GM18520 (cell line): ENCODE measurements around the gene ERCC4.
"Not testable (repeated sequence)": the region's sequence is repeated elsewhere in the genome, so short reads cannot be mapped to it uniquely, and the experiment has no call there.

Experiments
- ATAC-seq: cut with Tn5 transposase; IDR thresholded peaks from one replicate; pipeline ENCODE4 v1.9.1; 2021; ENCODE audit not compliant: unreplicated experiment

ERCC4 gene

DNA sequence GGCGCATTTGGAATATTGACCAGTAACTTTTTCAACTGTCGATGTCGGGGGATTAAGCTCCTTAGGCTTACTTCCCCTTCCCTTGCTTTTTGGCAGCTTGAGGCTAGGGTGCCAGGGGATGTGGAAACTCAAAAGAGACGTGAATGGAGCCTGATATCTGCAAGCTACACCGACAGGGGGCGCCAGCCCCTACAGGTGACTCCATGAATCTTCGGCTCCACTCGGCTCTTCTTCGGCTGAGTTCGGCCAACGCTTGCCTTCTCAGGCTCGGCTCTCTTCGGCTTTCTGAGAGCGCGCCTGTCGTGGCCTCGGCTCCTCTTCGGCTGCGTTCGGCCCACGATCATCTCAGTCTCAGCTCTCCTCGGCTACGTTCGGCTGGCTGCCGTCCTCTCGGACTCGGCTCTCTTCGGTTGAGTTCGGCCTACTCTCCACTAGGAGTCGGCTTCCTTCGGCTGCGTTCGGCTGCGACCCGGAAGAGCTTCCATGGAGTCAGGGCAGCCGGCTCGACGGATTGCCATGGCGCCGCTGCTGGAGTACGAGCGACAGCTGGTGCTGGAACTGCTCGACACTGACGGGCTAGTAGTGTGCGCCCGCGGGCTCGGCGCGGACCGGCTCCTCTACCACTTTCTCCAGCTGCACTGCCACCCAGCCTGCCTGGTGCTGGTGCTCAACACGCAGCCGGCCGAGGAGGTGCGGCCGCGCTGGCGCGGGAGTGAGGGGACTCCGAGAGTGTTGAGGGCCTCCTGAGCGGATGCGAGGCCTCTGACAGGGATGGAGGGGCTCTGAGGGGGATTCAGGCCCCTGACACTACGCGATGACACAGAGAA lies at the start of gene ERCC4:
Gene ERCC4, plus strand, starts transcription at position 472 of the 827 bp plus-strand sequence. Its CDS starts 12 bp downstream, at position 484.
- ATAC-seq = peak; percentile 98

DNA sequence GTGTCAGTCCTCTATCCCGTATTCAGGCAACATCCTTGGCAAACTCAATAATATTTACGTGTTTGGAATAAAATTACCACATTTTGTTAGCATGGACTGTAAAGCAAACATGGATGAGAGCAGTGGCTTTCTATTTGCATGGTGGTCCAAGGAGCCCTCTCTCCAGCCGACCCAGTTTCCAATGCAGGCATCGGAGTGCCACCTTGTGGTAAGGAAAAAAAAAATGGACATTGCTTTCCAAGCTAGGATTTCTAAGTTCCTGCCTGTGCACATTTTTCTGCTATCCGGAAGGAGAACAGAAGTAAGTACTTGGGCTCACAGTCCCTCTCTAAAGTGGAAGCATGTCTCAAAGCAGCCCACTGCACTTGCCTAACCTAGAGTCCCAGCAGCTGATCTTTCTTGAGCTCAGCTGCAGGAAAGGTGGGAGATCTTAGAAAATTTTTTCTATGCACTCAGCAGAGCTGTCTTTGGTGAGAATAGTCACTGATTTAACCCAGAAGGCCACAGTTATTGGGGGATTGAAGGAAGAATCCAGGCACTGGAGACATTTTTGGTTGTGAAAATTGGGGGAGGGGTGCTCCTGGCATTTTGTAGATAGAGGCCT lies 46.0 kb upstream of the ERCC4 start:
- no peak for ATAC-seq

DNA sequence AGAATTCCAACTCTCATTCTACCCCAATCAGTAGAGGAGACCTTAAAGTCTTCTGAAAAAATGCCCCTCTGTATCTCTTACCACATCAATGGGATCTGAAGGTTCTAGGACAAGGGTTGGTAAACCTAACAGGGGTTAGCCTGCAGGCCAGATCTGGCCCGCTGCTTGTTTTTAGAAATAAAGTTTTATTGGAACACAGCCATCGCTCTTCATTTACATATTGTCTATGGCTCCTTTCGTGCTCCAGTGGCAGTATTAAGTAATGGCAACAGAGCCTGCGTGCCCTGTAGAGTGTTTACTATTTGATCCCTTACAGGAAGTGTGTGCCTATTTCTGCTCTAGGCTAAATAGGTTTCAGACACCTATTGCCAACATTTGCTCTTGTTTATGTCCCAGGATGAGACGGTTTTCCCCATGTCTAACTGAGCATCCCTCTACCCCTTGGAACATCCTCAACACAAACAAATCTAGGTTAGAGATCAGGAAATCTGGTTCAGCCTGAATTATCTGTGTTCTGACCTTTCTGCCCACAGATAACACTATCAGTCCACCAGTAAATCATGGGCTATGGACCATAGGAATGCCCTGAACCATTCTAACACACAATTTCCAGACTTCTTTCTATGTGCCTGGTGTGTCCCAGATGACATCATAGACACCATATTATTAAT lies 44.2 kb upstream of the ERCC4 start:
- no peak for ATAC-seq

DNA sequence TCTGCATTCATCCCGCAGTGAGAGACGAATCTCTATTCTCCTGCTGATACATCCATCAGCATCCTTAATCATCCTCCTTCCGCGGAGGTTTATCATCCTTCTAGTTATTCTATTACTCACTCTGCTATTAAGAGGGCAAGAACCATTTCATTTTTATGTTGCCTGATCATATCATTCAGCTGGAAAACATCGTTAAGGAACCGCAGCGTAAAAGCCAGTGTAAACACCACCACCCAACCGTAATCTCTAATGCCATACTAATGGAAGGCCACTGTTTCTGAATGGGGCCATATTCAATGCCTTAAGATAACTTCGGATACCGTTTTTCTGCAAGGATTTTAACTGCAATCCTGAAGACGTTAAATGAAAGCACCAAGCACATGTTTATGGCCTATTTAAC lies 36.7 kb upstream of the ERCC4 start:
- ATAC-seq = no peak

DNA sequence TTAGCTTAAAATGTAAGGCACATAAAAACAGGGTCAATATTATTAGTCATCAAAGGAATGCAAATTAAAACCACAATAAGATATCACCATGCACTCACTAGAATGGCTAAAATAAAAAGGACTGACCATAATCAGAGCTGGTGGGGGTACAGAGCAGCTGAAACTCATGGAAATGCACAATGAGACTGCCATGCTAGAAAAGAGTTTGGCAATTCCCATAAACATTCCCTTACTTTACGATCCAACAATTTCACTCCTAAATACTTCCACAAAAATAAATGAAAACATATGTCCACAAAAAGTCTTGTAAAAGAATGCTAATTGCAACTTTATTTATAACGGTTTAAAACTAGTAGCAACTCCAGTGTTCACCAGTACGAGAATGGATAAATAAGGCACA lies 36.1 kb upstream of the ERCC4 start:
- ATAC-seq = no peak

DNA sequence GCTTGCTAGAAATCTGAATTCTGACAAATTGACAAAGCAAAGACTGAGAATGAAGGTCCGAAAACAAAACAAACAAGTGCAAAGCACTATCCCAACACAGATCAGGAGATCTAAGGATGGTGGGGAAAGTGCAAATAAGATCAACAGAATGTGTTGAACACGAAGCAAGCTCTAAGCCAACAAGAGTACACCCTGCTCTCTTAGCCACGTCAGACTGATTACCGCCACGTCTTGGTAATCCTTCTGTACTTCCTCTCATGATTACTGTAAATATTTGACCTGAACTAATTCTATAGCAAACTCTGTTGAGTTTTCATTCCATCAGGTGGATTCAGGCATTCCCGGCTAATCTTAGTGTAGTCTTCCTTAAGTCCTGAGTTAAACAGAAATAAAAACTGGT lies 34.3 kb upstream of the ERCC4 start:
- no peak for ATAC-seq

DNA sequence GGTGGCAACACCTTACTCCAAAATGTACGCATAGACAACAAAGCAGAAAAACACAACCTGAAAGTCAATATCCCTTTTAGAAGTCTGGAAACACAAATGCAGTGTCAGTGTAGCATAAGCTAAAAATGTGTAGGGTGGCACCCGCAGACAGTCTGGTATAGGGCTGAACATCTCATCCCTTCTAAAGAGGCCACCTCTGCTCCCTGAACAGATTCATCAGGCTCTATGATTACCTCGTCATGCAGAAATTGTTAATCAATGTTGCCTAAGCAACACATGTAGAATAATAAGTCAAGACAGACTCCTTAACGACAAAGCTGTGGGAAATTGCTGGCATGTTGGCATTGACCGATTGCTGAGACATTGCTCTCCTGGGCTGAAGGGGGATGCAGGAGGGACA lies 33.3 kb upstream of the ERCC4 start:
- no peak for ATAC-seq

DNA sequence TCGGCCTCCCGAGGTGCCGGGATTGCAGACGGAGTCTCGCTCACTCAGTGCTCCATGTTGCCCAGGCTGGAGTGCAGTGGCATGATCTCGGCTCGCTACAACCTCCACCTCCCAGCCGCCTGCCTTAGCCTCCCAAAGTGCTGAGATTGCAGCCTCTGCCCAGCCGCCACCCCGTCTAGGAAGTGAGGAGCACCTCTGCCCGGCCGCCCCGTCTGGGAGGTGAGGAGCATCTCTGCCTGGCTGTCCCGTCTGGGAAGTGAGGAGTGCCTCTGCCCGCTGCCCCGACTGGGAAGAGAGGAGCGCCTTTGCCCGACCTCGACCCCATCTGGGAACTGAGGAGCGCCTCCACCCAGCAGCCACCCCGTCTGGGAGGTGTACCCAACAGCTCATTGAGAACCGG lies 30.6 kb upstream of the ERCC4 start:
- ATAC-seq = not testable (repeated sequence)

DNA sequence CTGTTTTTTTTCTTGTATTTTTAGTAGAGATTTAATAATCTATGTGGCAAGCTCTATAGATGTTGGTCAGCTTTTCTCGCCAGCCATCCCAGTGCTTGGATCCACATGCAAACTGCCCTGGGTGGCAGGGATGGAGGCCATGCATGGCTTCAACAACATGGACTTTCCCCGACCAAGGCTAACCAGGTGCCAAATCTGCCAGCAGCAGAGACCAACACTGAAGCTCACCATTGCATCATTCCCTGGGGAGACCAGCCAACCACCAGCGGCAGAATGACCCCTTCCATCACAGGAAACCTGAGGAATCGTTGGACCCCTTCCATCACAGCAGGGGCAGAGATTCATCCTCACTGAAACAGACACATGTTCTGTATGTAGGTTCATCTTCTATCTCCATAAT lies 27.7 kb upstream of the ERCC4 start:
- ATAC-seq = no peak

DNA sequence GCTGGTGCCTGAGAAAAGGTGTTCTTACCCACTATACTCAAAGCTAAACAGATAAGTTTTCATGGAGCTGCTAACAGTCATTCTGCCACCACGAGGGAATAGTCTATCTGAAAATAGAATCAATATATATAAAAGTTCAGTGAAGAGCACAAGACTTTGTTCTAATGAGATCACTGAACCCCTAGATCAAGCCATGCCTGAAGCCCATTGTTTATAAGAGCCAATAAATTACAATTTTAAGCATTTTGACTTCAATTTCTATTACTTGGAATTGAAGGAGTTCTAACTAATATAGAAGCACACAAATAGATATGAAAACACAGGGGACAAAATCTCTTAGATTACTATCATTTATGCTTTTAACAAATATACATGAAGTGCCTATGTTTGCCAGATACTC lies 24.4 kb upstream of the ERCC4 start:
- ATAC-seq = no peak

DNA sequence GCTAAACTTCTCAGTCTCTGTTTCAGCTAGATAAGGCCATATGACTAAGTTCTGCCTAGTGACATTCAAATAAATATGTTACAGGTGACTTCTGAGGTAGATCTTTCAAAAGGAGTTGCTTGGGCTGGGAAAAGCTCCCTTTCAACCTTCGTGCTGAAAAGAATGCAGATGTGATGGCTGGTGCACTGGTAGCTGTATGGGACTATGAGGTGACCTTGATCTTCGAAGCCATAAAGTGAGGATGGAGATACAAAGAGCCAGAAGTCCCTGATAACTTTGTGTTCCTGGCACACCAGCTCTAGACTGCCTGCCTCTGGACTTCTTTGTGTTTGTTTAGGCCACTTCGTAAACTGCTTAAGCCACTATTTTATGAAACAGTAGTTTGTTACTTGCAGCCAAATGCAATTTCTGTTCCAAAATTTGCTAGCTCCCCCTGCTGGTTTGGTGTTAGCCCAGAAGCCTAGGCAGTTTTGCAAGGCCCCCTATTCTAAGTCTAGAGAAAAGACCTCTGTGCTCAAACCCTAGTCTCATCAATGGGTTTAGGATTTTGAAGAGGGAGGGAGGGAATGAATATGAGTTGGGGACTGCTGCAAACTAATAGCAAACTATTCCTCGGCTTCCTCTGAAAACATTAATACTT lies 23.3 kb upstream of the ERCC4 start:
- no peak for ATAC-seq

DNA sequence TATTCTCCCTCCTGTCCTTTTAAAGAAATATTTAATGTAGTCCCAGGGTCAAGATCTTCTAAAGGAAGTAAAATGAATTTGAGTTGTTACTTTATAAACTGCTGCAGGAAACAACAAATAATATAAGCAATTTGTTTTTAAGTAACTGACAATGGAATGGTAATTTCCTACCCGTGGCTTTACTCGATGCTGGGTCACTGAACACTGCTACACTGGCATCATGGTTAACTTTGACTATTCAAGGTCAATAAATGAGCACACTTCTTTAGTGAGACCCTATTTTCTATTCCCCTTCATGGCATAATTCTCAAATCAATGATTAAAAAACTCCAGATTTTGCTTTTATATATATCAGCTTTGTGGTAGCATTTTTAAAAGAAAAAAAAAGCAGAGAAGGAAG lies 22.1 kb upstream of the ERCC4 start:
- no peak for ATAC-seq

DNA sequence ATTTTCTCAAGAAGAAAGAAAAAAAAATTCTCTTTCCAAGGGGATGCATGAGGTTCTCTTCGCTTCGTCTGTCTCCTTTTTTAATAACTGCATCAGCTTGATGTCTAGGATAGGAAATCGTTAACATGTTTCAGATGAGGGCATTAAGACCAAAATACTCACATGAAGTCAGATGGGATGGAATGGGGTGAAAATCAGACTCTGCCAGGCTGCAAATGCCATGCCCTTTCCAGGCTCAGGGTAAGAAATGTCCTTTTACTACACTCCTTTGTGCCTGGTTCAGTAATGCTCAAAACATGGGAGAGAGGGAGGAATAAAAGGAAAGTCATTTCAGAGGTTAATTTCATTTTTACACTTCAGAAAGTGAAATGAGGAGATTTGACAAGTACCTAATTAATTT lies 21.7 kb upstream of the ERCC4 start:
- no peak for ATAC-seq

DNA sequence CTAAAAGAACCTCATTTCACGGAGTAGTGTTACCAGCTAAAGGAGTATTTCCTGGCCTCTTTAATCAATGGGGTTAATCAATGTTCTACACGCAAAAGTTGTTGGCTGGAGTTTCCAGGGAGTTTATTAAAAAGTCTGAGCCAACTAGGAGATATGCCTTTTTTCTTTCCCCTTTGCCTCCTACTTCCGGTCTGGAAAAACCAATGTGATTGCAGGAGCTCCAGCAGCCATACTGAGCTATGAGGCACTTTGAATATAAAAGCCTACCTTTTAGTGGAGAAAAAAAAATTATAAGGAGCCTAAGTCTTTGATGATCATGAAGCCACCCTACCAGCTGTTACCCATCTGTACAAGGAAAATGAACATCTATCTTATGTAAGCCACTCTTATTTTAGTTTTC lies 17.9 kb upstream of the ERCC4 start:
- ATAC-seq = no peak

DNA sequence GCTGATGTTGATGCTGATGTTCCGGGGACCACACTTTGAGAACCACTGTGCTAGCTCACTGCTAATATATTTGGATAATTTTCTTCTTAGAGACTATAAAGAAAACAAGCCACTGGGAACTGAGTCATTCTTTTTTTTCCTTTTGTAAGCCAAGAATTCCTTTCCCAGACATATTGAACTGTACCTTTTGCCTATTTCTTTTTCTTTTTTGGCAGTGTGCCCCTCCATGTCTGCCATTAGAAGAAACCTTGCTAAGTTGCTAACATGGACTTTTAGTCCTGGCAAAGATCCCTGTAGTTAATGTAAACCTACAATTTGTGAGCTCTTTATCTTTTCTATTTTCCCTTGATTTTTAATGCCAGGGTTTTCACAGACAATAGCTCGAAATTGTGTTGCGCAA lies 17.3 kb upstream of the ERCC4 start:
- ATAC-seq = no peak

DNA sequence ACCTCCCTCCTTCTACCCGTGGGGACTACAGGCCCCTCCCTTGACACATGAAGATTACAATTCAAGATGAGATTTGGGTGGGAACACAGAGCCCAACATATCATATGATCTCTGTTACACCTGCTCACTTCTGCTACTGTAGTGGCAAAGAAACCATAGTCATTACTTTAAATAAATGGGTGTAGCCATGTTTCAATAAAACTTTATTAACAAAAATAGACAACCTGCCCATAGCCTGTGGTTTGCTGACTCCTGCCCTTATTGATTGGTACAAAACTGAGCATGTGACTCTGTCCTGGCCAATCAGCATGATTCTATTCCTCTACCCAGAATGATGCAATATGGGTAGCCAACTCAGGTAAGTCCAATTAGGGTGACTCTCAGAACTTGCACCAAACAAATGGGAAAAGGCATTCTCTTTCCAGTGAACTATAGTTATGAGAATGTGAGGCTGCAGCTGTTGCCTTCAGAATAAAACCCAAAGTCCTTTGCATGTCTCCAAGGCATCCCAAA lies 15.7 kb upstream of the ERCC4 start:
- no peak for ATAC-seq

DNA sequence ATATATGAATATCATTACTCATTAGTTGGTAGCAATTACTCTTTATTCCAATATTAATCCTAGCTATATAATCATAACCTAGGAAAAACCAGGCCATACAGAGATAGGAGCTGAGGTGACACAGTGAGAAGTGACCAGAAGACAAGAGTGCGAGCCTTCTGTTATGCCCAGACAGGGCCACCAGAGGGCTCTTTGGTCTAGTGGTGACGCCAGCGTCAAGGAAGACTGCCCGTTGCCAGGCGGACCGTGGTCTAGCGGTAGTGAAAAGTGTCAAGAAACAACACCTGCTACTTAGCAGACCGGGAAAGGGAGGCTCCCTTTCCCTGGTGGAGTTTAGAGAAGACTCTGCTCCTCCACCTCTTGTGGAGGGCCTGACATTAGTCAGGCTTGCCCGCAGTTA lies 15.1 kb upstream of the ERCC4 start:
- ATAC-seq = not testable (repeated sequence)

DNA sequence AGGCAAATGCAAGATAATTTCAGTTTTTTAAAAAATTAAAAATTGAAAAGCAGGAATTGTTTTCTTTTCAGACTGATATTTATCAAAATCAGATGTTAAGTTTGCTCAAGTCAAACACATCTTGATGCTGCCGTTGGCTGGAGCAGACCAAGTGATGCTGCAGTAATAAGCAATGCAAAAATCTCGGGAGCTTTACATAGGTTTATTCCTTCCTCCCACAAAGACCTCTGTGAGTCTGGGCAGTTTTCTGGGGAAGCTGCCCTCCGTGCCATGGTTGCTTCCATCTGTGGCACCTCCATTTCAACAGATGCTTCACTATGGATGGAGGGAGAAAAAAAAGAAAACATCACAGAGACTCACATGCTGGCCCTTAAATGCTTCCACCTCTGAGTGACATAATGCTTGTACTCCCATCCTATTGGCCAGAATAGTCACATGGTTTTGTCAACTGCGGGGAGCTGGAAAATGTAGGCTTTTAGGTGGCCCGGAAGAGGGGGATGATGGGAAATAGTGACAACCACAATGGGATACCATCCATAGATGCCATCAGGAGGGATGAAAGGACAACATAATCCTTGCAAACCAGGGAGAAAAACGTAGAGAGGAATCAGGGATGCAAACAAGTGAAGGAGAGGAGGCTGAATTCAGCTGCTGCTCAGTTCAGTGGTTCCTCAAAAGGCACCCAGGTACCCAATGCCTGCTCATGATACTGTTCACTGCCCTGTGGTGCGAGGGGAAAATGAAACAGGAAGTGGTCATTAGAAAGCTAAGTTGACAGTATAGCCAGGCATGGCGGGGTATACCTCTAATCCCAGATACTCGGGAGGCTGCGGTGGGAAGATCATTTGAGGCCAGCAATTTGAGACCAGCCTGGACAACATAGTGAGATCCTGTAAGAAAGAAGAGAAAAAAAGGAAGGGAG lies 13.5 kb upstream of the ERCC4 start:
- ATAC-seq = no peak

DNA sequence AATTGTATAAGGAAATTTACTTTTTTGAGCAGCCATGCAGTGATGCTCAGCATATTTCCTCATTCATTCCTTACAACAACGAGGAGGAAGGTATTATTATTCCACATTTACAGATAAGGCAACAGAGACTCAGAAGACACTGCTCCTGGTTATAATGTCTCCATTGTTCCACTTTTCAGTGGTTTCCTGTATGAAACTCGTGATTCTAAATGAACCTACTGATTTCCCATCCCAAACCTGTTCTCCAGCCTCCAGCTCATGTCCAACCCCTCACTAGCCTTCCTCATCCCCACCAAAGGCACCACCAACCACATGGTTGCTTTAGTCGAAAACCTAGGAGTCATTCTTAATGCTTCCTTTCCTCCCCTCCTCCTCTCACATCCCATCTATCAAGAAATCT lies 12.5 kb upstream of the ERCC4 start:
- ATAC-seq = no peak

DNA sequence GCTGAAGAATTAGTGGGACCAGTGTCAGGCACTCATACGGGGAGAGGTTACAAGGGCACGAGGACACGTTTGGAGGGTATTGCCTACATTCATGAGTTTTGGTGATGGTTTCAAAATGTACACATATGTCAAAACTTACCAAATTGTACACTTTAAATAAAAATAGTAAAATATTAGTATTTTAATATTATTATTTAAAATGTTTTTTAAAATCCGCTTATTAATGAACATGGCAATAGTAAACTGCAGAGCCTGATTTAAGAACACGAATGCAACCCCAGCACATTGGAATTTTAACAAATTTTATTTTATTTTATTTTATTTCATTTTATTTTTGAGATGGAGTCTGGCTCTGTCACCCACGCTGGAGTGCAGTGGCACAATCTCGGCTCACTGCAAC lies 10.9 kb upstream of the ERCC4 start:
- no peak for ATAC-seq
